GM23338 (cell line): Measurements from ENCODE around the gene UQCR11.

Experiments
- EZH2 ChIP-seq: fragments of 200-600 bp; sonication (generic); IDR thresholded peaks from one replicate; pipeline ENCODE4 v1.8.0; 2017; ENCODE audit warnings: antibody characterized with exemption, mild to moderate bottlenecking, low read depth; ENCODE audit not compliant: unreplicated experiment
- POLR2AphosphoS5 ChIP-seq: IDR thresholded peaks from 2 replicates; pipeline ENCODE4 v1.6.1; 2016; ENCODE audit warnings: antibody characterized with exemption, low read depth
- TF ChIP-seq, protein P1 (sequence below), 2 experiments: fragments of 200-600 bp in 1 of 2; sonication (generic) in 1 of 2; conservative IDR thresholded peaks; 2 replicates each; pipeline versions ENCODE4 v1.5.1 to v1.6.1; 2016 to 2017; ENCODE audit warnings: antibody characterized with exemption in 2 of 2, low read depth in 2 of 2, mild to moderate bottlenecking in 2 of 2, moderate library complexity in 1 of 2
- TF ChIP-seq, protein P2 (sequence below): IDR thresholded peaks from one replicate; pipeline ENCODE4 v1.6.1; 2018; ENCODE audit warnings: antibody characterized with exemption; ENCODE audit not compliant: unreplicated experiment

- TF ChIP-seq POLR2AphosphoS5 (no peak), EZH2 (no peak)
- TF ChIP-seq, protein P1, sequence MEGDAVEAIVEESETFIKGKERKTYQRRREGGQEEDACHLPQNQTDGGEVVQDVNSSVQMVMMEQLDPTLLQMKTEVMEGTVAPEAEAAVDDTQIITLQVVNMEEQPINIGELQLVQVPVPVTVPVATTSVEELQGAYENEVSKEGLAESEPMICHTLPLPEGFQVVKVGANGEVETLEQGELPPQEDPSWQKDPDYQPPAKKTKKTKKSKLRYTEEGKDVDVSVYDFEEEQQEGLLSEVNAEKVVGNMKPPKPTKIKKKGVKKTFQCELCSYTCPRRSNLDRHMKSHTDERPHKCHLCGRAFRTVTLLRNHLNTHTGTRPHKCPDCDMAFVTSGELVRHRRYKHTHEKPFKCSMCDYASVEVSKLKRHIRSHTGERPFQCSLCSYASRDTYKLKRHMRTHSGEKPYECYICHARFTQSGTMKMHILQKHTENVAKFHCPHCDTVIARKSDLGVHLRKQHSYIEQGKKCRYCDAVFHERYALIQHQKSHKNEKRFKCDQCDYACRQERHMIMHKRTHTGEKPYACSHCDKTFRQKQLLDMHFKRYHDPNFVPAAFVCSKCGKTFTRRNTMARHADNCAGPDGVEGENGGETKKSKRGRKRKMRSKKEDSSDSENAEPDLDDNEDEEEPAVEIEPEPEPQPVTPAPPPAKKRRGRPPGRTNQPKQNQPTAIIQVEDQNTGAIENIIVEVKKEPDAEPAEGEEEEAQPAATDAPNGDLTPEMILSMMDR (conservative IDR thresholded peaks at IDR 0.05; ENCODE audit: low read depth in 2 of 2), result no peak
- TF ChIP-seq, protein P2, sequence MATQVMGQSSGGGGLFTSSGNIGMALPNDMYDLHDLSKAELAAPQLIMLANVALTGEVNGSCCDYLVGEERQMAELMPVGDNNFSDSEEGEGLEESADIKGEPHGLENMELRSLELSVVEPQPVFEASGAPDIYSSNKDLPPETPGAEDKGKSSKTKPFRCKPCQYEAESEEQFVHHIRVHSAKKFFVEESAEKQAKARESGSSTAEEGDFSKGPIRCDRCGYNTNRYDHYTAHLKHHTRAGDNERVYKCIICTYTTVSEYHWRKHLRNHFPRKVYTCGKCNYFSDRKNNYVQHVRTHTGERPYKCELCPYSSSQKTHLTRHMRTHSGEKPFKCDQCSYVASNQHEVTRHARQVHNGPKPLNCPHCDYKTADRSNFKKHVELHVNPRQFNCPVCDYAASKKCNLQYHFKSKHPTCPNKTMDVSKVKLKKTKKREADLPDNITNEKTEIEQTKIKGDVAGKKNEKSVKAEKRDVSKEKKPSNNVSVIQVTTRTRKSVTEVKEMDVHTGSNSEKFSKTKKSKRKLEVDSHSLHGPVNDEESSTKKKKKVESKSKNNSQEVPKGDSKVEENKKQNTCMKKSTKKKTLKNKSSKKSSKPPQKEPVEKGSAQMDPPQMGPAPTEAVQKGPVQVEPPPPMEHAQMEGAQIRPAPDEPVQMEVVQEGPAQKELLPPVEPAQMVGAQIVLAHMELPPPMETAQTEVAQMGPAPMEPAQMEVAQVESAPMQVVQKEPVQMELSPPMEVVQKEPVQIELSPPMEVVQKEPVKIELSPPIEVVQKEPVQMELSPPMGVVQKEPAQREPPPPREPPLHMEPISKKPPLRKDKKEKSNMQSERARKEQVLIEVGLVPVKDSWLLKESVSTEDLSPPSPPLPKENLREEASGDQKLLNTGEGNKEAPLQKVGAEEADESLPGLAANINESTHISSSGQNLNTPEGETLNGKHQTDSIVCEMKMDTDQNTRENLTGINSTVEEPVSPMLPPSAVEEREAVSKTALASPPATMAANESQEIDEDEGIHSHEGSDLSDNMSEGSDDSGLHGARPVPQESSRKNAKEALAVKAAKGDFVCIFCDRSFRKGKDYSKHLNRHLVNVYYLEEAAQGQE, result no peak
Measured at GRCh38 chr19:1621021-1621420, 15.8 kb upstream of the UQCR11 start.
